IMR-90 (cell line): Measurements from ENCODE around the gene ZNF532. TPM values are rescaled to one million over a fixed set of nuclear protein-coding genes. Genes with fewer than 3 reads are reported as not detected.

ENCODE experiments used
- ATAC-seq: fragments of 200-7000 bp; cut with Tn5 transposase; 2 replicates; pipeline ENCODE4 v1.9.1; 2020; ENCODE audit warnings: low read depth, mild to moderate bottlenecking, moderate library complexity
- BruUV-seq: library from RNA; stranded (reverse); fragments of 400-500 nt; replicated peaks from 2 replicates; lab custom pipeline; 2021; lab: Mats Ljungman, UMichigan
- CTCF ChIA-PET: fragments of 300-600 bp; formaldehyde crosslinking; extraction: SDS; loops from one replicate; lab custom pipeline; 2021; ENCODE audit warnings: antibody characterized with exemption; lab: Yijun Ruan, JAX
- POLR2A ChIA-PET: fragments of 300-600 bp; sonication (Branson Sonifier 250); formaldehyde crosslinking; loops from one replicate; lab custom pipeline; 2022; ENCODE audit warnings: antibody characterized with exemption; ENCODE audit not compliant: unreplicated experiment; lab: Charles Lee
- DNase-seq: peaks from one replicate; pipeline ENCODE4 v3.0.0; 2013
- H2AFZ ChIP-seq: replicated peaks from 2 replicates; pipeline ENCODE3; 2013; ENCODE audit warnings: low read length, mild to moderate bottlenecking; ENCODE audit not compliant: poor library complexity
- H2AK5ac ChIP-seq: 2 replicates; pipeline ENCODE4 v1.6.1; 2013; ENCODE audit warnings: low read depth, low read length, inconsistent platforms
- H2AK9ac ChIP-seq: replicated peaks from 2 replicates; pipeline ENCODE3; 2013; ENCODE audit warnings: mild to moderate bottlenecking, low read depth, low read length, moderate library complexity; ENCODE audit not compliant: poor library complexity
- H2BK120ac ChIP-seq: 2 replicates; pipeline ENCODE4 v1.6.1; 2013; ENCODE audit warnings: low read depth, low read length, inconsistent platforms
- H2BK15ac ChIP-seq: 3 replicates; pipeline ENCODE4 v1.6.1; 2013; ENCODE audit warnings: low read depth, low read length, inconsistent platforms
- H2BK20ac ChIP-seq: 2 replicates; pipeline ENCODE4 v1.6.1; 2013; ENCODE audit warnings: low read depth, mild to moderate bottlenecking, inconsistent platforms, low read length, moderate library complexity
- H2BK5ac ChIP-seq: 2 replicates; pipeline ENCODE4 v1.6.1; 2013; ENCODE audit warnings: mild to moderate bottlenecking, low read depth, low read length, inconsistent platforms; ENCODE audit not compliant: poor library complexity, severe bottlenecking
- H3K14ac ChIP-seq: replicated peaks from 2 replicates; pipeline ENCODE4 v1.6.1; 2013; ENCODE audit warnings: low read depth, low read length, inconsistent platforms
- H3K18ac ChIP-seq: 2 replicates; pipeline ENCODE4 v1.6.1; 2013; ENCODE audit warnings: low read depth, low read length, control low read depth
- H3K23ac ChIP-seq: 2 replicates; pipeline ENCODE4 v1.6.1; 2013; ENCODE audit warnings: low read depth, low read length, inconsistent platforms
- H3K27ac ChIP-seq: 2 replicates; pipeline ENCODE4 v1.5.1; 2013; ENCODE audit warnings: mild to moderate bottlenecking, control low read depth, low read length; ENCODE audit not compliant: insufficient read depth
- H3K27me3 ChIP-seq: 2 replicates; pipeline ENCODE4 v1.6.1; 2013; ENCODE audit warnings: low read length; ENCODE audit not compliant: control insufficient read depth, insufficient read depth
- H3K36me3 ChIP-seq: 2 replicates; pipeline ENCODE4 v1.6.1; 2013; ENCODE audit warnings: low read length, mixed read lengths; ENCODE audit not compliant: control insufficient read depth, insufficient read depth
- H3K4ac ChIP-seq: 2 replicates; pipeline ENCODE4 v1.6.1; 2013; ENCODE audit warnings: low read depth, low read length, inconsistent platforms
- H3K4me1 ChIP-seq: 2 replicates; pipeline ENCODE4 v1.6.1; 2013; ENCODE audit warnings: low read length, mixed read lengths; ENCODE audit not compliant: control insufficient read depth, insufficient read depth
- H3K4me2 ChIP-seq: 2 replicates; pipeline ENCODE4 v1.6.1; 2013; ENCODE audit warnings: low read depth, mild to moderate bottlenecking, control low read depth, low read length, moderate library complexity
- H3K4me3 ChIP-seq: 2 replicates; pipeline ENCODE4 v1.5.1; 2013; ENCODE audit warnings: low read depth, mild to moderate bottlenecking, control low read depth, low read length, moderate library complexity; ENCODE audit not compliant: insufficient read depth
- H3K56ac ChIP-seq: 2 replicates; pipeline ENCODE4 v1.6.1; 2013; ENCODE audit warnings: low read length, inconsistent platforms; ENCODE audit not compliant: insufficient read depth; ENCODE audit errors: extremely low read depth
- H3K79me1 ChIP-seq, 2 experiments: 2 replicates each; pipeline ENCODE4 v1.6.1; 2013; ENCODE audit warnings: low read length in 2 of 2, inconsistent platforms in 1 of 2, low read depth in 1 of 2
- H3K9ac ChIP-seq: 2 replicates; pipeline ENCODE4 v1.6.1; 2013; ENCODE audit warnings: low read depth, low read length, control low read depth
- H3K9me1 ChIP-seq: 2 replicates; pipeline ENCODE4 v1.6.1; 2013; ENCODE audit warnings: low read length, inconsistent platforms; ENCODE audit not compliant: insufficient read depth
- H3K9me3 ChIP-seq: 2 replicates; pipeline ENCODE4 v1.6.1; 2013; ENCODE audit warnings: low read length; ENCODE audit not compliant: control insufficient read depth, insufficient read depth
- H4K20me1 ChIP-seq: 2 replicates; pipeline ENCODE4 v1.6.1; 2013; ENCODE audit warnings: low read length, inconsistent platforms; ENCODE audit not compliant: insufficient read depth
- H4K5ac ChIP-seq: 2 replicates; pipeline ENCODE4 v1.6.1; 2013; ENCODE audit warnings: mild to moderate bottlenecking, low read depth, low read length, control low read depth
- H4K8ac ChIP-seq, 2 experiments: 2 replicates each; pipeline ENCODE4 v1.6.1; 2013; ENCODE audit warnings: low read depth in 2 of 2, low read length in 2 of 2, control low read depth in 1 of 2, inconsistent platforms in 1 of 2
- H4K91ac ChIP-seq: 2 replicates; pipeline ENCODE4 v1.6.1; 2013; ENCODE audit warnings: low read depth, low read length, inconsistent platforms; ENCODE audit not compliant: insufficient read depth
- CEBPB ChIP-seq: IDR thresholded peaks from 2 replicates; pipeline ENCODE4 v1.6.1; 2012; ENCODE audit warnings: low read depth, low read length, improper control_type of control experiment
- MAZ ChIP-seq: IDR thresholded peaks from 2 replicates; pipeline ENCODE4 v1.6.1; 2012; ENCODE audit warnings: low read depth, mild to moderate bottlenecking, low read length, improper control_type of control experiment, moderate library complexity, borderline replicate concordance
- WGBS, 2 experiments: methylation state at CpG; one replicate each; pipeline versions ENCODE4 v1.1.5 to v1.1.7; 2013; ENCODE audit warnings: missing lambda C conversion rate in 2 of 2; ENCODE audit not compliant: insufficient read length in 1 of 2; ENCODE audit errors: extremely low coverage in 2 of 2; 5-methylcytosine and 5-hydroxymethylcytosine counted together
- dilution Hi-C: fragments of 300-500 bp; cut with HindIII; formaldehyde crosslinking; loops from one replicate; pipeline ENCODE4 v1.14.3; 2018; ENCODE audit warnings: low sequenced_read_pairs; ENCODE audit not compliant: unreplicated experiment
- in situ Hi-C: fragments of 300-500 bp; cut with MboI; formaldehyde crosslinking; loops from 3 replicates; pipeline ENCODE4 v1.14.3; 2019; ENCODE audit warnings: low sequenced_read_pairs, inconsistent platforms, mixed read lengths
- intact Hi-C: fragments of 100-400 bp; cut with micrococcal nuclease; formaldehyde crosslinking; loops from 2 replicates; pipeline ENCODE4 v1.10.0; 2022
- polyA plus RNA-seq, 3 experiments: library from polyadenylated mRNA; depleted of rRNA; stranded (reverse); fragments of >200 nt; gene quantifications; 2 replicates each; pipeline ENCODE4 v1.2.3, GENCODE V29; 2012; ENCODE audit warnings: low replicate concordance in 1 of 3
- total RNA-seq: library from RNA; depleted of rRNA; stranded (reverse); fragments of >200 nt; gene quantifications from 2 replicates; pipeline ENCODE4 v1.2.3, GENCODE V29; 2012

ZNF532 gene
- total and polyA plus RNA-seq, 2 of the 4 experiments (the other 2 are of a cell fraction) = 29.9 to 45.8 TPM

GRCh38 chr18:58955738-58956137 lies 91.1 kb downstream of the ZNF532 start:
- in situ Hi-C loops = no loop called here
- ChIA-PET POLR2A (no interaction called here), CTCF (no interaction called here)
- Histone ChIP-seq H3K4me2 (no peak overlapping the region), H2AK5ac (no peak overlapping the region), H4K8ac (no peak overlapping the region), H3K9ac (no peak overlapping the region), H2BK20ac (no peak overlapping the region), H2BK120ac (no peak overlapping the region), H3K4me3 (no peak overlapping the region), H2AK9ac (no peak overlapping the region), H2BK5ac (no peak overlapping the region), H3K4me1 (0 out of 2 replicates have a peak, but pooled peaks cover 2% of the 10 kb centered on the region), H3K4ac (no peak overlapping the region), H3K23ac (no peak overlapping the region), H3K9me3 (no peaks in the 10 kb centered on the region), H3K56ac (no peak overlapping the region), H3K14ac (no peak overlapping the region), H3K79me1 (peaks cover 29 to 42% of the 10 kb centered on the region in 2 experiments), H4K91ac (no peak overlapping the region), H4K5ac (no peak overlapping the region), H3K36me3 (peaks cover 17% of the 10 kb centered on the region), H3K18ac (no peak overlapping the region), H2BK15ac (no peak overlapping the region), H4K20me1 (no peaks in the 10 kb centered on the region), H3K27me3 (no peaks in the 10 kb centered on the region), H2AFZ (no peak overlapping the region), H3K9me1 (peaks cover 16% of the 10 kb centered on the region), H3K27ac (no peak overlapping the region)
- no peak for TF ChIP-seq MAZ
- TF ChIP-seq CEBPB = 0 out of 2 replicates have a peak, but pooled peaks have one; percentile 8
- dilution Hi-C loops = no loop called here
- no TSS peak for BruUV-seq
- intact Hi-C loops = no loop called here
- DNase-seq = no peak
- WGBS, 2 experiments = no CpG with 5 or more reads among the region's 4 CpGs
- ATAC-seq = no peak
